Calu3 (cell line): ENCODE measurements around the gene MLANA. TPM values are rescaled to one million over a fixed set of nuclear protein-coding genes. Genes with fewer than 3 reads are reported as not detected.

ENCODE experiments used
- BruUV-seq: library from RNA; stranded (reverse); fragments of 400-500 nt; replicated peaks from 2 replicates; lab custom pipeline; 2021; lab: Mats Ljungman, UMichigan
- CTCF ChIA-PET: fragments of 300-600 bp; sonication (Branson Sonifier 250); formaldehyde crosslinking; loops from one replicate; lab custom pipeline; 2022; ENCODE audit warnings: antibody characterized with exemption; lab: Charles Lee
- DNase-seq: peaks from one replicate; pipeline ENCODE4 v3.0.0; 2022
- H3K27ac Mint-ChIP-seq: one replicate; pipeline ENCODE4 v1.8.0; 2022; ENCODE audit warnings: mixed read lengths; ENCODE audit not compliant: unreplicated experiment
- H3K27me3 Mint-ChIP-seq: one replicate; pipeline ENCODE4 v1.8.0; 2022; ENCODE audit warnings: mixed read lengths; ENCODE audit not compliant: unreplicated experiment
- H3K36me3 Mint-ChIP-seq: one replicate; pipeline ENCODE4 v1.8.0; 2022; ENCODE audit warnings: mild to moderate bottlenecking, moderate library complexity, mixed read lengths; ENCODE audit not compliant: insufficient read depth, unreplicated experiment
- H3K4me1 Mint-ChIP-seq: one replicate; pipeline ENCODE4 v1.8.0; 2022; ENCODE audit warnings: mild to moderate bottlenecking, low read depth, mixed read lengths; ENCODE audit not compliant: unreplicated experiment
- H3K4me3 Mint-ChIP-seq: one replicate; pipeline ENCODE4 v1.8.0; 2022; ENCODE audit warnings: mild to moderate bottlenecking, low read depth, moderate library complexity, mixed read lengths; ENCODE audit not compliant: unreplicated experiment
- H3K9me3 Mint-ChIP-seq: one replicate; pipeline ENCODE4 v1.8.0; 2022; ENCODE audit warnings: low read depth, mixed read lengths; ENCODE audit not compliant: unreplicated experiment
- CTCF ChIP-seq: fragments of 200-600 bp; IDR thresholded peaks from one replicate; pipeline ENCODE4 v1.8.0; 2022; ENCODE audit warnings: antibody characterized with exemption; ENCODE audit not compliant: unreplicated experiment
- intact Hi-C: fragments of 100-400 bp; cut with micrococcal nuclease; formaldehyde crosslinking; loops from one replicate; pipeline ENCODE4 v1.10.0; 2022; ENCODE audit not compliant: unreplicated experiment
- total RNA-seq: library from RNA; stranded (reverse); gene quantifications from 2 replicates; pipeline ENCODE4 v1.2.3, GENCODE V29; 2022

MLANA gene
- total RNA-seq, 1 experiment from 2014 or later: not detected

GRCh38 chr9:5909976-5910375 lies 19.3 kb downstream of the MLANA start:
- H3K27ac Mint-ChIP-seq: no peak overlapping the region
- no TSS peak for BruUV-seq
- no peak for TF ChIP-seq CTCF
- no peak for DNase-seq
- H3K36me3 Mint-ChIP-seq: no peaks in the 10 kb centered on the region
- intact Hi-C loops: no loop called here
- no peak overlapping the region for H3K4me3 Mint-ChIP-seq
- no peaks in the 10 kb centered on the region for H3K4me1 Mint-ChIP-seq
- no peaks in the 10 kb centered on the region for H3K27me3 Mint-ChIP-seq
- H3K9me3 Mint-ChIP-seq: no peaks in the 10 kb centered on the region
- CTCF ChIA-PET: no interaction called here

GRCh38 chr9:5910413-5911057 lies 19.8 kb downstream of the MLANA start:
- H3K9me3 Mint-ChIP-seq: no peaks in the 10 kb centered on the region
- BruUV-seq: no TSS peak
- H3K4me1 Mint-ChIP-seq: no peaks in the 10 kb centered on the region
- no peaks in the 10 kb centered on the region for H3K27me3 Mint-ChIP-seq
- intact Hi-C loops: no loop called here
- no peak for TF ChIP-seq CTCF
- no peaks in the 10 kb centered on the region for H3K36me3 Mint-ChIP-seq
- no peak overlapping the region for H3K27ac Mint-ChIP-seq
- H3K4me3 Mint-ChIP-seq: no peak overlapping the region
- CTCF ChIA-PET: no interaction called here
- no peak for DNase-seq

GRCh38 chr9:5915438-5915837 lies 24.7 kb downstream of the MLANA start:
- DNase-seq: no peak
- intact Hi-C loops: no loop called here
- BruUV-seq: no TSS peak
- no peak for TF ChIP-seq CTCF
- H3K4me3 Mint-ChIP-seq: no peak overlapping the region
- no peaks in the 10 kb centered on the region for H3K27me3 Mint-ChIP-seq
- H3K27ac Mint-ChIP-seq: no peak overlapping the region
- H3K4me1 Mint-ChIP-seq: no peaks in the 10 kb centered on the region
- H3K9me3 Mint-ChIP-seq: no peaks in the 10 kb centered on the region
- H3K36me3 Mint-ChIP-seq: no peaks in the 10 kb centered on the region
- CTCF ChIA-PET: no interaction called here

- Mint-ChIP-seq H3K27me3 (no peaks in the 10 kb centered on the region), H3K9me3 (no peaks in the 10 kb centered on the region), H3K4me1 (peaks cover 16% of the 10 kb centered on the region), H3K36me3 (no peaks in the 10 kb centered on the region), H3K4me3 (no peak overlapping the region), H3K27ac (no peak overlapping the region)
- DNase-seq: no peak
- CTCF ChIA-PET: interaction anchor here (0.6 kb wide), 1 partner anchor 37 kb away, joined by 4 read pairs; no protein-coding TSS in a partner anchor
- no TSS peak for BruUV-seq
- TF ChIP-seq CTCF: no peak
- intact Hi-C loops: no loop called here
Observed at GRCh38 chr9:5917273-5917672, 26.6 kb downstream of the MLANA start.
